Measurements from ENCODE around the gene RAB33A.

- no peak for TF ChIP-seq CTCF (conservative IDR thresholded peaks at IDR 0.05)
- no peak for TF ChIP-seq EZH2 (IDR thresholded peaks at IDR 0.05; ENCODE audit: low read depth)
Observed at GRCh38 chrX:130186651-130187050, 14.9 kb downstream of the RAB33A start.
